Pancreas (tissue), 10 donors: ENCODE results near the gene PTPRJ. TPM values are rescaled to one million over a fixed set of nuclear protein-coding genes. Genes with fewer than 3 reads are reported as not detected.

Experiments
- ATAC-seq, 4 donors: fragments of 200-7000 bp; cut with Tn5 transposase; one replicate each; pipeline versions ENCODE4 v1.8.0 to v1.9.1; 2020; ENCODE audit warnings: mild to moderate bottlenecking in 4 of 4, moderate library complexity in 4 of 4
- DNase-seq, 6 donors: peaks; one replicate each; pipeline ENCODE4 v3.0.0-alpha.2; 2020
- FAIRE-seq: peaks from 2 replicates; lab custom pipeline; 2012; peaks lifted over from hg19 to GRCh38; lab: Jason Lieb, UNC
- H3K27ac ChIP-seq, 4 donors: fragments of 200-600 bp; sonication (generic); 1 replicate in 3 of 4; 2 replicates in 1 of 4; pipeline versions ENCODE4 v1.5.0 to v1.8.0; 2020
- H3K27me3 ChIP-seq, 4 donors: fragments of 200-600 bp; one replicate each; pipeline ENCODE4 v1.8.0; 2021
- H3K36me3 ChIP-seq, 3 donors: fragments of 200-600 bp; sonication (generic) in 1 of 3; one replicate each; pipeline versions ENCODE4 v1.5.0 to v1.8.0; 2020 to 2021
- H3K4me1 ChIP-seq, 3 donors: fragments of 200-600 bp; one replicate each; pipeline ENCODE4 v1.8.0; 2021
- H3K4me3 ChIP-seq, 4 donors: fragments of 200-600 bp; sonication (generic) in 2 of 4; one replicate each; pipeline versions ENCODE4 v1.5.0 to v1.8.0; 2020 to 2021
- H3K9me3 ChIP-seq, 4 donors: fragments of 200-600 bp; one replicate each; pipeline ENCODE4 v1.8.0; 2021
- CTCF ChIP-seq, 4 donors: fragments of 200-600 bp; sonication (generic) in 3 of 4; IDR thresholded peaks; one replicate each; pipeline versions ENCODE4 v1.5.0 to v1.8.0; 2021; ENCODE audit warnings: antibody characterized with exemption in 4 of 4
- WGBS, 2 donors: extraction: QIAGEN DNeasy Blood & Tissue Kit; methylation state at CpG; one replicate each; pipeline ENCODE4 v1.1.7; 2013; 5-methylcytosine and 5-hydroxymethylcytosine counted together
- intact Hi-C, 3 donors: fragments of 100-400 bp; cut with DNase I; formaldehyde crosslinking; loops; one replicate each; pipeline versions ENCODE4 v1.11.1 to v1.14.2; 2022
- polyA plus RNA-seq, 2 donors: library from polyadenylated mRNA; stranded (reverse); fragments of 200-250 nt; gene quantifications; one replicate each; pipeline ENCODE4 v1.2.3, GENCODE V29; 2013
- total RNA-seq, 6 donors: library from RNA; stranded (reverse); fragmentation: NEBNext Ultra II Directional in 4 of 6; extraction: Animal tissue kit (Norgen Biotek cat#: 25700) in 4 of 6; gene quantifications; one replicate each; pipeline versions ENCODE4 v1.2.1 to v1.2.4, GENCODE V29; 2021 to 2023
- donor health status: healthy with polysubstance abuse.
- donor health status: DM: no; HTN: no; CAD: no; lungs with moderate emphysema.
- donor health status: DM: no; HTN: no; CAD: no.
- donor health status: control.
- donor health status: control.
- donor health status: Bipolar disorder and iron deficiency.
- donor health status: DM: yes; HTN: yes; CAD: no.
- donor health status: DM: no; HTN: no; CAD: no.
- donor health status: DM: no; HTN: no; CAD: no.
- donor health status: DM: yes; HTN: yes; CAD: no.

Gene PTPRJ
- total and polyA plus RNA-seq, 8 donors, result 3.6 to 32.8 (median 11.6) TPM

GRCh38 chr11:48054994-48055291 lies 74.6 kb downstream of the PTPRJ start:
- no peaks in the 10 kb centered on the region for H3K36me3 ChIP-seq
- no peak overlapping the region for H3K4me3 ChIP-seq
- no peak for TF ChIP-seq CTCF (IDR thresholded peaks at IDR 0.05)
- intact Hi-C loops, result no loop called here
- H3K27me3 ChIP-seq, result no peaks in the 10 kb centered on the region
- FAIRE-seq (no peak), DNase-seq (no peak), ATAC-seq (no peak)
- 100% methylated on average over 1 of the region's 1 CpG for WGBS, 2 donors
- peaks cover 0 to 10% (median 5%) of the 10 kb centered on the region in 3 donors for H3K4me1 ChIP-seq
- peak overlapping the region in 1 of 4 donors; percentile 54 for H3K27ac ChIP-seq
- H3K9me3 ChIP-seq, result no peaks in the 10 kb centered on the region

DNA sequence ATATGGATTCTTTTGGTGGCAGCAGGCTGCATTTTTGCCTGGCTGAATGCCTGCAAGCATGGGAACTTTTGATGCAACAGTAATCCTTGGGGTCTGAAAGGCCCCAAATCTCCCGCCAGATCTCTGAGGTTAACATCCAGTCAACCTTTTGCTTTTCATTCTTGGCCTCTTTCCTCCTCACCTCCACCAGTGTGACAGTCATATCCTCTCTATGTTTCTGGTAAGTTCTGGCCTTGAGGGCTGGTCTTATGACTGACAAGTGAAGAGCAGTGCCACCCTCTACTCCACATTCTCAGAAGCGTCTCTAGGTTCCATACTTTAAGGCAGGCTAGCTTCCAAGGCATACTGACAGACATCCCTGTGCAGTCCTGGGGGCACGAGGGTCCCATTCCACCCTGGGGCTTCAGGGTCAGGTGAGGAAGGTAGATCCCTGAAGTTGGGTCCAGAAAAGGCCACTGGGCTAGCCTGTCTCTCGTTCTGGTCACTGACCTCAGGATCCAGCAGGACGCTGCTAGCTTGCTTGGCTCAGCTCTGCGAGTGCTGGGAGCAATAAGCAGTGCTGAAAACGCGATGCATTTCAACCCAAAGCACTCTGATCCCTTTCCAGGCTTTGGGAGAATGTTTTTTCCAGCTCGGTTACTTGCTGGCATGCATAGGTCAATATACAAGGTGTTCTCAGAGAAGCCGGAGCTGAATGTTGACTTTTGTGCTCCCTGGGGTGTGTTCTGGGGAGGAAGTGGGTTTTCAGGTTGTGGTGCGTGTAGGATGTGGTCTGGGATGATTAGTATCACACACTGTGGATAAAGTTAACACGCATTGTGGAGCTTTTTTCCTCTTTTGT lies 75.2 kb downstream of the PTPRJ start:
- ATAC-seq (peak; percentile 41 to 76 (median 68)), FAIRE-seq (no peak), DNase-seq (no peak)
- H3K4me3 ChIP-seq, result no peak overlapping the region
- H3K36me3 ChIP-seq, result no peaks in the 10 kb centered on the region
- intact Hi-C loops, result no loop called here
- WGBS, 2 donors, result 52 to 58% methylated on average over 12 of the region's 12 CpGs
- H3K27ac ChIP-seq, result peak overlapping the region in 2 of 4 donors; percentile 38 to 54
- no peak for TF ChIP-seq CTCF (IDR thresholded peaks at IDR 0.05)
- no peaks in the 10 kb centered on the region for H3K9me3 ChIP-seq
- H3K27me3 ChIP-seq, result no peaks in the 10 kb centered on the region
- H3K4me1 ChIP-seq, result peaks cover 0 to 10% (median 5%) of the 10 kb centered on the region in 3 donors

DNA sequence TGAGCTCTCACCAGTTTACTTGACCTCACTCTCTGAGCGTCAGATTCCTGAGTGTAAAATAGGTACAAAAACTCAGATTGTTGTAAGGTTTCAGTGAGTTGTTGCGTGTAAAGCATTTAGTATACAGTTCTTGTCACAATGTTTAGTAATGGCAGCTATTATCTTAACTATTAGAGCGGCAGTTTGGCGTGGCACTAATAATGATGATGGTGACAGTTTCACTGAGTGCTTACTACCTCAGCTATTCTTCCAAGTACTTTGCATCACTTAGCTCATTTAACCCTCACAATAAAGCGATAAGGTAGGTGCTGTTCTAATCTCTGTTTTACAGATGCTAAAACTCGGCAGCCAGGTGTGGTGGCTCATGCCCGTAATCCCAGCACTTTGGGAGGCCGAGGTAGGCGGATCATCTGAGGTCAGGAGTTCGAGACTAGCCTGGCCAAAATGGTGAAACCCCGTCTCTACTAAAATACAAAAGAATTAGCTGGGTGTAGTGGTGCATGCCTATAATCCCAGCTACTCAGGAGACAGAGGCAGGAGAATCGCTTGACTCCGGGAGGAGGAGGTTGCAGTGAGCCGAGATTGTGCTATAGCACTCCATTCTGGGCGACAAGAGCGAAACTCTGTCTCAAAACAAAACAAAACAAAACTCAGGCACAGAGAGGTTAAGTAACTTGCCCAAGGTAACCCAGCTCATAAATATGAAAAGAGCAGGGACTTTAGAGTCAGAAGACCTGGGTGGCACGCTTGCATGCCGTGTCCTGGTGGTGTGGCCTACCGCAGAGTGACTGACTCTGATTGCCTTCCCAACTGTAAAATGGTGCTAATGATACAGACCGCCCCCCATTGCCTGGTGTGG lies 76.2 kb downstream of the PTPRJ start:
- Histone ChIP-seq H3K27ac (peak overlapping the region in 1 of 4 donors; percentile 38), H3K4me1 (peaks cover 0 to 8% (median 5%) of the 10 kb centered on the region in 3 donors), H3K27me3 (no peaks in the 10 kb centered on the region), H3K36me3 (no peaks in the 10 kb centered on the region), H3K9me3 (no peaks in the 10 kb centered on the region), H3K4me3 (no peak overlapping the region)
- DNase-seq (no peak), ATAC-seq (peak in 1 of 4 donors; percentile 18), FAIRE-seq (no peak)
- intact Hi-C loops, result no loop called here
- no peak for TF ChIP-seq CTCF (IDR thresholded peaks at IDR 0.05)
- WGBS, 2 donors, result 92 to 94% methylated on average over 20 of the region's 20 CpGs

GRCh38 chr11:48058064-48058463 lies 77.7 kb downstream of the PTPRJ start:
- H3K27ac ChIP-seq, result no peak overlapping the region
- FAIRE-seq, result no peak
- intact Hi-C loops, result no loop called here

More at GRCh38 chr11:48058064-48058463, 77.7 kb downstream of the PTPRJ start:
- Histone ChIP-seq H3K4me3 (no peak overlapping the region), H3K9me3 (no peaks in the 10 kb centered on the region), H3K4me1 (peaks cover 0 to 8% (median 5%) of the 10 kb centered on the region in 3 donors), H3K36me3 (no peaks in the 10 kb centered on the region), H3K27me3 (no peaks in the 10 kb centered on the region)
- no peak for TF ChIP-seq CTCF (IDR thresholded peaks at IDR 0.05)
- WGBS, 2 donors, result 98 to 99% methylated on average over 2 of the region's 2 CpGs
- DNase-seq, result no peak
- no peak for ATAC-seq
